Tibial nerve (tissue), 4 donors: ENCODE results near the gene C17orf75. TPM values are rescaled to one million over a fixed set of nuclear protein-coding genes. Genes with fewer than 3 reads are reported as not detected.
"Not testable (repeated sequence)": the region's sequence is repeated elsewhere in the genome, so short reads cannot be mapped to it uniquely, and the experiment has no call there.

Source experiments
- DNase-seq, 2 donors: peaks; one replicate each; pipeline ENCODE4 v3.0.0-alpha.2; 2019; ENCODE audit warnings: low spot score in 2 of 2
- H3K27ac ChIP-seq, 4 donors: fragments of 200-600 bp; sonication (generic) in 3 of 4; one replicate each; pipeline ENCODE4 v1.5.1; 2017 to 2019; ENCODE audit warnings: mild to moderate bottlenecking in 1 of 4
- H3K27me3 ChIP-seq, 2 donors: fragments of 200-600 bp; sonication (generic) in 1 of 2; one replicate each; pipeline versions ENCODE4 v1.5.1 to v1.6.0; 2017 to 2019
- H3K36me3 ChIP-seq, 3 donors: fragments of 200-600 bp; sonication (generic); one replicate each; pipeline ENCODE4 v1.5.1; 2018 to 2019
- H3K4me1 ChIP-seq, 4 donors: fragments of 200-600 bp; sonication (generic) in 3 of 4; one replicate each; pipeline ENCODE4 v1.5.1; 2017 to 2019
- H3K4me3 ChIP-seq, 4 donors: fragments of 200-600 bp; sonication (generic) in 3 of 4; one replicate each; pipeline ENCODE4 v1.5.1; 2017 to 2019; ENCODE audit warnings: mild to moderate bottlenecking in 1 of 4, moderate library complexity in 1 of 4
- H3K9me3 ChIP-seq, 4 donors: fragments of 200-600 bp; sonication (generic) in 3 of 4; one replicate each; pipeline ENCODE4 v1.5.1; 2017 to 2019
- CTCF ChIP-seq, 5 experiments: fragments of 200-600 bp in 3 of 5; fragments of 450-650 bp in 2 of 5; sonication (generic) in 3 of 5; IDR thresholded peaks; one replicate each; pipeline ENCODE4 v1.5.1; 2016 to 2019; ENCODE audit warnings: antibody characterized with exemption in 5 of 5, mild to moderate bottlenecking in 3 of 5, moderate library complexity in 2 of 5
- EP300 ChIP-seq, 2 donors: sonication (generic); formaldehyde crosslinking; IDR thresholded peaks; one replicate each; pipeline ENCODE4 v1.6.1; 2017; ENCODE audit warnings: antibody characterized with exemption in 2 of 2, mild to moderate bottlenecking in 1 of 2
- POLR2A ChIP-seq, 2 donors: fragments of 450-650 bp; IDR thresholded peaks; one replicate each; pipeline ENCODE4 v1.6.1; 2017; ENCODE audit warnings: antibody characterized with exemption in 2 of 2, mild to moderate bottlenecking in 2 of 2, moderate library complexity in 2 of 2
- WGBS, 2 donors: methylation state at CpG; one replicate each; pipeline ENCODE4 v1.1.5; 2018; 5-methylcytosine and 5-hydroxymethylcytosine counted together
- total RNA-seq, 4 donors: library from RNA; depleted of rRNA; stranded (reverse); fragments of >200 nt; gene quantifications; one replicate each; pipeline ENCODE4 v1.1.0, GENCODE V29; 2016

Gene C17orf75
- total RNA-seq, 4 donors from 2014 or later: 5.9 to 20.2 (median 16.8) TPM

DNA sequence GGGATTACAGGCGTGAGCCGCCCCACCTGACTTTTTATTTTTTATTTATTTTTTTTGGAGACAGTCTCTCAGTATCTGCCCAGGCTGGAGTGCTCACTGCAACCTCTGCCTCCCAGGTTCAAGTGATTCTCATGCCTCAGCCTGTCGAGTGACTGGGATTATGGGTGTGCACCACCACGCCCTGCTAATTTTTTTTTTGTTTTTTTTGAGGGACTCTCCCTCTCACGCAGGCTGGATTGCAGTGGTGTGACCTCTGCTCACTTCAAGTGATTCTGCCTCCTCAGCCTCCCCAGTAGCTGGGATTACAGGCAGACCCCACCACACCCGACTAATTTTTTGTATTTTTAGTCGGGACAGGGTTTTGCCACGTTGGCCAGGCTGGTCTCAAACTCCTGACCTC, 15.6 kb upstream of the C17orf75 start:
- WGBS, 2 donors: 89 to 90% methylated on average over 8 of the region's 8 CpGs
- H3K4me1 ChIP-seq: peaks cover 0 to 67% (median 20%) of the 10 kb centered on the region in 4 donors
- H3K27ac ChIP-seq: no peak overlapping the region
- no peak for DNase-seq
- no peak for TF ChIP-seq EP300 (IDR thresholded peaks at IDR 0.05)
- no peak for TF ChIP-seq CTCF (IDR thresholded peaks at IDR 0.05)
- no peak for TF ChIP-seq POLR2A (IDR thresholded peaks at IDR 0.05)
- H3K27me3 ChIP-seq: no peaks in the 10 kb centered on the region
- no peak overlapping the region for H3K4me3 ChIP-seq
- no peaks in the 10 kb centered on the region for H3K9me3 ChIP-seq
- peaks cover 3 to 83% (median 39%) of the 10 kb centered on the region in 3 donors for H3K36me3 ChIP-seq

DNA sequence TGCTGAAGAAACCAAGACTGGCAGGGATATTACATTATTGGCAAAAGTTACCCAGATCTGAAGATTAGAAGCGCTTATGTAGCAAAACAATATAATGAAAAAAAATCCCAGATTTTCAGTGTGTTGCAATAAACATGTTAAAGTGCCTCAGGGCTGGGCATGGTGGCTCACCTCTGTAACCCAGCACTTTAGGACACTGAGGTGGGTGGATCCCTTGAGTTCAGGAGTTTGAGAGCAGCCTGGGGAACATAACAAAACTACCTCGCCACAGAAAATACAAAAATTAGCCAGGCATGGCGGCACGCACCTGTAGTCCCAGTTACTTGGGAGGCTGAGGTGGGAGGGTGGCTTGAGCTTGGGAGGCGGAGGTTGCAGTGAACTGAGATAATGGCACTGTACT, 14.8 kb upstream of the C17orf75 start:
- Histone ChIP-seq H3K27ac (no peak overlapping the region), H3K4me1 (peaks cover 0 to 72% (median 29%) of the 10 kb centered on the region in 4 donors), H3K36me3 (peaks cover 3 to 82% (median 33%) of the 10 kb centered on the region in 3 donors), H3K27me3 (no peaks in the 10 kb centered on the region), H3K4me3 (no peak overlapping the region), H3K9me3 (no peaks in the 10 kb centered on the region)
- DNase-seq: no peak
- no peak for TF ChIP-seq CTCF (IDR thresholded peaks at IDR 0.05)
- no peak for TF ChIP-seq POLR2A (IDR thresholded peaks at IDR 0.05)
- TF ChIP-seq EP300 (IDR thresholded peaks at IDR 0.05): no peak
- 95% methylated on average over 5 of the region's 5 CpGs for whole genome bisulfite sequencing, 2 donors

- peak overlapping the region in 1 of 4 donors; percentile 6 for H3K4me3 ChIP-seq
Observed at GRCh38 chr17:32356378-32356743, 14.4 kb upstream of the C17orf75 start.

GRCh38 chr17:32355649-32356377, 13.8 kb upstream of the C17orf75 start:
- Histone ChIP-seq H3K27ac (no peak overlapping the region), H3K4me1 (peaks cover 0 to 77% (median 29%) of the 10 kb centered on the region in 4 donors), H3K27me3 (no peaks in the 10 kb centered on the region), H3K4me3 (no peak overlapping the region), H3K9me3 (no peaks in the 10 kb centered on the region), H3K36me3 (peaks cover 3 to 73% (median 27%) of the 10 kb centered on the region in 3 donors)
- DNase-seq: no peak
- 59% methylated on average over 6 of the region's 6 CpGs for WGBS, 2 donors
- TF ChIP-seq POLR2A (IDR thresholded peaks at IDR 0.05): no peak
- no peak for TF ChIP-seq EP300 (IDR thresholded peaks at IDR 0.05)
- TF ChIP-seq CTCF (IDR thresholded peaks at IDR 0.05): no peak

More at GRCh38 chr17:32356378-32356743, 14.4 kb upstream of the C17orf75 start:
- H3K27ac ChIP-seq: no peak overlapping the region
- WGBS, 2 donors: 87 to 91% methylated on average over 3 of the region's 3 CpGs
- peaks cover 3 to 78% (median 32%) of the 10 kb centered on the region in 3 donors for H3K36me3 ChIP-seq
- H3K27me3 ChIP-seq: no peaks in the 10 kb centered on the region
- no peaks in the 10 kb centered on the region for H3K9me3 ChIP-seq
- DNase-seq: no peak
- no peak for TF ChIP-seq EP300 (IDR thresholded peaks at IDR 0.05)
- peaks cover 0 to 76% (median 29%) of the 10 kb centered on the region in 4 donors for H3K4me1 ChIP-seq

DNA sequence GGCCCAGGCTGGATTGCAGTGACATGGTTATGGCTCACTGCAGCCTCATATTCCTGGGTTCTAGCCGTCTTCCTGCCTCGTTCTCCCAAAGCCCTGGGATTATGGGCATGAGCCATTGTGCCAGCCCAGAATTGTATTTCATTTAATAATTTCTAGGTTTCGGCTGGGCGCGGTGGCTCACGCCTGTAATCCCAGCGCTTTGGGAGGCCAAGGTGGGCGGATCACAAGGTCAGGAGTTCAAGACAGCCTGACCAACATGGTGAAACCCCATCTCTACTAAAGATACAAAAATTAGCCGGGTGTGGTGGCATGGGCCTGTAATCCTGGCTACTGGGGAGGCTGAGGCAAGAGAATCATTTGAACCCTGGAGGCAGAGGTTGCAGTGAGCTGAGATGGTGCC, 10.8 kb upstream of the C17orf75 start:
- H3K4me3 ChIP-seq: peak overlapping the region in 2 of 4 donors; percentile 88 to 98
- peaks cover 0 to 70% (median 35%) of the 10 kb centered on the region in 4 donors for H3K4me1 ChIP-seq
- not testable (repeated sequence) for H3K27ac ChIP-seq, H3K9me3 ChIP-seq, H3K27me3 ChIP-seq, DNase-seq
- peaks cover 0 to 43% (median 13%) of the 10 kb centered on the region in 3 donors for H3K36me3 ChIP-seq
- 94 to 96% methylated on average over 9 of the region's 9 CpGs for WGBS, 2 donors

GRCh38 chr17:32350666-32351418, 8.9 kb upstream of the C17orf75 start:
- peak in 1 of 2 donors; percentile 40 for DNase-seq
- no peaks in the 10 kb centered on the region for H3K9me3 ChIP-seq
- H3K4me1 ChIP-seq: peaks cover 0 to 57% (median 30%) of the 10 kb centered on the region in 4 donors
- TF ChIP-seq CTCF (IDR thresholded peaks at IDR 0.05) (no peak), POLR2A (IDR thresholded peaks at IDR 0.05) (no peak), EP300 (IDR thresholded peaks at IDR 0.05) (no peak)
- H3K4me3 ChIP-seq: peak overlapping the region; percentile 65 to 98 (median 90)
- peaks cover 0 to 34% (median 10%) of the 10 kb centered on the region in 3 donors for H3K36me3 ChIP-seq
- 1% methylated on average over 20 of the region's 20 CpGs for WGBS, 2 donors
- no peaks in the 10 kb centered on the region for H3K27me3 ChIP-seq
- peak overlapping the region; percentile 94 to 99 (median 96) for H3K27ac ChIP-seq
